Measurements from ENCODE around the gene MLLT6.

GRCh38 chr17:38733282-38733981 lies 28.4 kb downstream of the MLLT6 start:
- TF ChIP-seq CTCF (IDR thresholded peaks at IDR 0.05; ENCODE audit: insufficient read depth, low read length, poor library complexity, severe bottlenecking) (no peak), EZH2phosphoT487 (conservative IDR thresholded peaks at IDR 0.05; ENCODE audit: low read length) (no peak)

All from SU-DHL-6 (cell line).